CD4-positive, alpha-beta T cell treated with Interleukin-4 for 4 hours (primary cell): ENCODE measurements around the gene F2RL3.
"Not testable (repeated sequence)": the region's sequence is repeated elsewhere in the genome, so short reads cannot be mapped to it uniquely, and the experiment has no call there.

Experiments
- DNase-seq: peaks from one replicate; pipeline ENCODE4 v3.0.0-alpha.2; 2020

F2RL3 gene

DNA sequence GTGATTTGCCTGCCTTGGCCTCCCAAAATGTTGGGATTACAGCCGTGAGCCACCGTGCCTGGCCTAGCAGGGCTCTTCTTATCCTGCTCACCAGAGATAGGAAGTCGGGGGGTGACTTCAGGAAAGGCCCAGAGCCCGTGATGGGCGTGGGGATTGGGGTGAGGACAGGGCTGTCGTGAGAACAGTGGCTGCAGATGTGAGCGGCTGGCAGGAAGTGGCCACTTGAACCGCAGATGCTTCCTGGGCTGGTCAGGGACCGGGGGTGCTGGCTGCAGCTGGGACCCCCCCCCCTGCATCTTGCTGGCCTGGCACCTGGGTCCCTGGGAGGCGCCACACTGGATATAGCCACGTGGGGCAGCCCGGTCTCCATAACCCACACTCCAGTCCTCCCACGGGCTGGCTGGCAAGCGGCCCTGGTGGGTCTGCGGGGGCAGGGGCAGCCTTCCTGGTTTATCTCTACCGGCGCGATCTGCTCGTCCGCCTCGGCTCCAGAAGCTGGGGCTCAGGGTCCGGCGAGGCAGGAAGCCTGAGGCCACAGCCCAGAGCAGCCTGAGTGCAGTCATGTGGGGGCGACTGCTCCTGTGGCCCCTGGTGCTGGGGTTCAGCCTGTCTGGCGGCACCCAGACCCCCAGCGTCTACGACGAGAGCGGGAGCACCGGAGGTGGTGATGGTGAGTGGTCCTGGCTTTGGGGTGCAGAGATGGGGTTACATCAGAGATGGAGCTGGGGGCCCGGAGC lies at the start of gene F2RL3:
Gene F2RL3 (plus strand): TSS at position 371 of the 737 bp plus-strand sequence. CDS start 191 bp downstream, at position 562.
- no peak for DNase-seq

GRCh38 chr19:16841391-16841926 lies 47.3 kb upstream of the F2RL3 start:
- no peak for DNase-seq

GRCh38 chr19:16846901-16847300 lies 41.9 kb upstream of the F2RL3 start:
- DNase-seq = no peak

DNA sequence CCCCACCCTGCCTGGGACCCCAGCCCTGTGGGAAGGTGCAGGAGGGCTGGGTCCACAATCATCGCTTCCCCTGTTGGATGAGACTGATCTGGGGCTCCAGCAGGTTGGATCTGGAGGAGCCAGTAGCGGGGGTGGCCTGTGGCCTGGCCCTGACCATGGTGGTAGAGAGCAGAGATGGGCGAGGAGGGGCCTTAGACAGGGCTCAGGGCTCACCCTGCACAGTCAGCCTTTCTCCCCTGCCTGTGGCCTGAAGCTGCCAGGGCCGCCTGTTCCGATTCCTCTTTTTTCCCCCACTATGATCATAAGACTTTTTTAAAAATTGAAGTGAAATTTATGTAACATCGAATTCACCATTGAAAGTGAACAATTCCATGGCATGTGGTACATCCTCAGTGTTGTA lies 41.4 kb upstream of the F2RL3 start:
- no peak for DNase-seq

GRCh38 chr19:16849168-16849567 lies 39.6 kb upstream of the F2RL3 start:
- DNase-seq = no peak

GRCh38 chr19:16850133-16850532 lies 38.7 kb upstream of the F2RL3 start:
- DNase-seq = no peak

GRCh38 chr19:16851031-16851712 lies 37.6 kb upstream of the F2RL3 start:
- no peak for DNase-seq

- DNase-seq = no peak
These were observed 35.7 kb upstream of the F2RL3 start for GRCh38 chr19:16853066-16853465.

DNA sequence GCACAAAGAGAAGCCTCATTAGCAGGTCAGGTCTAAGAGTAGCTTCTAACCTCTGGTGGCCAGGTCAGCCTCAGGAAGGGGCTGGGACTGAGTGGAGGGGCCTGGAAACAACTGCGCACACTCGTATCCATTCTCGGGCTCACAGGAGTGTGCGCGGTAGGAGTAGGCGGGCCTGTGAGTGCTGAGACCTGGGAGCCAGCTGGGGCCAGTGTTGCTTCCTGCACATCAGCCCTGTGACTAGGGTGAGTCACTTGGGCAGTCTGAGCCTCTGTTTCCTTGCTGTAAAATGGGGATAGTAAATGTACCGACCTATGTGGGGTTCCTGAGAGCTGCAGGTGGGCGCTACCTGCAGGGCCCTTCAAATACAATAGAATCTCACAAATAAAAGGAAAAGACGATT lies 32.7 kb upstream of the F2RL3 start:
- DNase-seq = no peak

GRCh38 chr19:16859626-16860025 lies 29.2 kb upstream of the F2RL3 start:
- DNase-seq = no peak

DNA sequence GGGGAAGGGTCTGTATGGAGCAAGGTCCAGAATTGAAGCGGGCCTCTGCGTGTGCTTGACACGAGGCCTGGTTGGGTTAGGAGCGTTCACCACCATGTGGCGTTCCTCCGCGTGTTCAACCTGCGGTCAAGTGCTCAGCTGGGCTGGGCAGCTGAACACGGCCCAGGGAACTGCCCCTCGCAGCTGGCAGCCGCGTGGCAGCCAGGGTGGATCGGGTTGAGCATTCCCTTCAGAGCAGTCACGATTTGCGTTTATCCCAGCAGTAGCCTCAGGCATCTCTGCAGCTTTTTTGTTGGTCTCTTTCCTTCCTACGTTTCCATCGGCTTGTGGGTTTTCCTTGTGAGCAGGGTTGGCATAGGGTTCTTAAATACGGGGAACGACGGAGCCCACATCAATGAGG lies 28.7 kb upstream of the F2RL3 start:
- DNase-seq = no peak

DNA sequence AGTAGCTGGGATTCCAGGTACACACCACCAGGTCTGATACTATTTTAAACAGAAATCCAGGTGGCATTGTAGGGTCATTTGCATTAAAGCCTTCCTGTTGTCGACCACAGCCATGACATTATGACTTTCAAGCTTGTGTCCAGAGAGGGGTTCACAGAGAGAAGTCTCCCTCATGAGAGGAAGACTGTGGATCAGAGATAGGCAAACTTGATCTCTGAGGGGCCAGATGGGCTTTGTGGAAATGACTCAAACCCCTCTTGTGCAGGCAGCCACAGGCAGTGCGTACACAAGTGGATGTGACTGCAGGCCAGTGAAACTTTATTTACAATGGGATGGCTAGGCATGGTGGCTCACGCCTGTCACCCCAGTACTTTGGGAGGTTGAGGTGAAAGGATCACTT lies 27.8 kb upstream of the F2RL3 start:
- DNase-seq = no peak

- no peak for DNase-seq
These were observed 27.0 kb upstream of the F2RL3 start for GRCh38 chr19:16861834-16862233.

DNA sequence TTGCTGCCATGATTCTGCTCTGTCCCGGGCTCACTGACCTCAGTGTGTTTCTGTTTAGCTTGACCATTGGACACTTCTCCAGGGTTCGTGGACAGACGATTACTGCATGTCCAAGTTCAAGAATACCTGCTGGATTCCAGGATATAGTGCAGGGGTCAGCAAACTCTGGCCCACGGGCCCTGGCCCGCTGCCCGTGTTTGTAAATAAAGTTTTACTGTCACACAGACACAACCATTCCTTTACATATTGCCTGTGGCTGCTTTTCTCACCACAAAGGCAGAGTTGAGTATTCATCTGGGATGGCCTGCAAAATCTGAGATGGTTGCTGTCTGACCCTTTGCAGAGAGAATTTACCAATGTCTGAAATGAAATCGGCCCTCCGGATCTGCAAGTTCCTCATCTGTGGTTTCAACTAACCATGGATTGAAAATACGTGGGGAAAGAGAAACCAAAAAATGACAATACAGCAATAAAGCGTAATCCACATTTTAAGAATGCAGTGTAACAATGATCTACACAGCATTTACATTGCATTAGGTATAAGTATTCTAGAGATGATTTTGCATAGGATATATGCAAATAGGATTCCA lies 25.9 kb upstream of the F2RL3 start:
- DNase-seq = no peak

DNA sequence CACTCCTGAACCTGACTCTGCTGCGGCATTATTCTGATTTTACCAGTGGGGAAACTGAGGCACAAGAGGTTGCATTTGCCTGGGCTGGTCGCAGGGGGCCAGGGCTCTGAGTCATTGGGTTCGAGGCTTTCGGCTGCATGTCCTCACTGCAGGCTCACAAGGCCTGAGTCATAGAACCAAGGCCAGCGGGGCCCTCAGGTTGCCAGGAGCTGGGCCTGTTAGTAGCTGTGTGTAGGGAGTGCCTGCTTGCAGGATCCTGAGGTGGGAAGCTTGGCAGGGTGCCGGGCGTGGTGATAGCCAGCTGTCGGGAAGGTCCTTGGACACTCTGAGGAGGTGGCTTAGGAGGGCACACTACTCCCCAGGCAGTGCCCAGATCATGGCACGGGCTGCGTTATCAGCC lies 21.6 kb upstream of the F2RL3 start:
- DNase-seq = no peak

- DNase-seq = no peak
These were observed 20.2 kb upstream of the F2RL3 start for GRCh38 chr19:16868423-16869130.

GRCh38 chr19:16869331-16869972 lies 19.3 kb upstream of the F2RL3 start:
- no peak for DNase-seq

- no peak for DNase-seq
These were observed 16.9 kb upstream of the F2RL3 start for GRCh38 chr19:16871871-16872270.

- DNase-seq = no peak
These were observed 16.1 kb upstream of the F2RL3 start for GRCh38 chr19:16872728-16873127.

GRCh38 chr19:16873594-16873993 lies 15.2 kb upstream of the F2RL3 start:
- DNase-seq = no peak

DNA sequence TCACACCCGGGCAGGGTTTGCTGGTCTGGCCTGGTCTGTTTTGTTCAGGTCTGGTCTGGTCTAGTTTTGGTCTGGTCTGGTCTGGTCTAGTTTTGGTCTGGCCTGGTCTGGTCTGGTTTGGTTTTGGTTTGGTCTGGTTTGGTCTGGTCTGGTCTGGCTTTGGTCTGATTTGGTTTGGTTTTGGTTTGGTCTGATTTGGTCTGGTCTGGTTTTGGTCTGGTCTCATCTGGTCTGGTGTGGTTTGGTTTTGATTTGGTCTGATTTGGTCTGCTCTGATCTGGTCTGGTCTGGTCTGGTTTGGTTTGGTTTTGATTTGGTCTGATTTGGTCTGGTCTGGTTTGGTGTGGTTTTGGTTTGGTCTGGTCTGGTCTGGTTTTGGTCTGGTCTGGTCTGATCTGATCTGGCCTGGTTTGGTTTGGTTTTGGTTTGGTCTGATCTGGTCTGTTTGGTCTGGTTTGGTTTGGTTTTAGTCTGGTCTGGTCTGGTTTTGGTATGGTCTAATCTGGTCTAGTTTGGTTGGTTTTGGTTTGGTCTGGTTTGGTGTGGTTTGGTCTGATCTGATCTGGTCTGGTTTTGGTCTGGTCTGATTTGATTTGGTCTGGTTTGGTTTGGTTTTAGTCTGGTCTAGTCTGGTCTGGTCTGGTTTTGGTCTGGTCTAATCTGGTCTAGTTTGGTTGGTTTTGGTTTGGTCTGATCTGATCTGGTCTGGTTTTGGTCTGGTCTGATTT lies 14.4 kb upstream of the F2RL3 start:
- no peak for DNase-seq

- DNase-seq = not testable (repeated sequence)
These were observed 13.9 kb upstream of the F2RL3 start for GRCh38 chr19:16874978-16875299.
